Hepatocyte (in vitro differentiated cells): Measurements from ENCODE around the gene ZNF615. TPM values are rescaled to one million over a fixed set of nuclear protein-coding genes. Genes with fewer than 3 reads are reported as not detected.
A peak's percentile ranks its signal among the peaks of the same experiment; 100 is the strongest.
"Not testable (repeated sequence)": the region's sequence is repeated elsewhere in the genome, so short reads cannot be mapped to it uniquely, and the experiment has no call there.

Source experiments
- DNase-seq: peaks from one replicate; pipeline ENCODE4 v3.0.0-alpha.2; 2016; ENCODE audit warnings: low spot score
- H2AFZ ChIP-seq: fragments of 200-600 bp; sonication (generic); 2 replicates; pipeline ENCODE4 v1.6.0; 2016; ENCODE audit warnings: antibody characterized with exemption, mild to moderate bottlenecking
- H3K27ac ChIP-seq: fragments of 200-600 bp; sonication (generic); 2 replicates; pipeline ENCODE4 v1.5.1; 2016; ENCODE audit warnings: mild to moderate bottlenecking
- H3K27me3 ChIP-seq: fragments of 200-600 bp; sonication (generic); 2 replicates; pipeline ENCODE4 v1.6.1; 2016
- H3K36me3 ChIP-seq: fragments of 200-600 bp; sonication (generic); replicated peaks from 2 replicates; pipeline ENCODE4 v1.5.1; 2016; ENCODE audit warnings: low read depth; ENCODE audit not compliant: insufficient read depth
- H3K4me1 ChIP-seq: fragments of 200-600 bp; sonication (generic); 2 replicates; pipeline ENCODE4 v1.5.1; 2016; ENCODE audit warnings: mild to moderate bottlenecking, moderate library complexity; ENCODE audit not compliant: insufficient read depth
- H3K4me2 ChIP-seq: fragments of 200-600 bp; sonication (generic); 2 replicates; pipeline ENCODE4 v1.6.0; 2016
- H3K4me3 ChIP-seq: fragments of 200-600 bp; sonication (generic); 2 replicates; pipeline ENCODE4 v1.5.1; 2016; ENCODE audit warnings: mild to moderate bottlenecking
- H3K79me2 ChIP-seq: fragments of 200-600 bp; sonication (generic); 2 replicates; pipeline ENCODE4 v1.6.0; 2017; ENCODE audit warnings: mild to moderate bottlenecking
- H3K9me2 ChIP-seq: fragments of 200-600 bp; sonication (generic); replicated peaks from 2 replicates; pipeline ENCODE4 v1.6.0; 2017; ENCODE audit warnings: mild to moderate bottlenecking; ENCODE audit not compliant: insufficient read depth
- H3K9me3 ChIP-seq: fragments of 200-600 bp; sonication (generic); 2 replicates; pipeline ENCODE4 v1.5.1; 2016; ENCODE audit warnings: low read depth, mild to moderate bottlenecking
- H4K20me1 ChIP-seq: fragments of 200-600 bp; sonication (generic); 2 replicates; pipeline ENCODE4 v1.6.0; 2016; ENCODE audit warnings: mild to moderate bottlenecking; ENCODE audit not compliant: insufficient read depth, poor library complexity, severe bottlenecking
- EZH2 ChIP-seq: fragments of 200-600 bp; sonication (generic); IDR thresholded peaks from 2 replicates; pipeline ENCODE4 v1.6.1; 2016; ENCODE audit warnings: antibody characterized with exemption, mild to moderate bottlenecking, borderline replicate concordance
- EZH2phosphoT487 ChIP-seq: fragments of 200-600 bp; sonication (generic); IDR thresholded peaks from one replicate; pipeline ENCODE4 v1.6.1; 2018; ENCODE audit warnings: antibody characterized with exemption, mild to moderate bottlenecking, low read depth, moderate library complexity; ENCODE audit not compliant: unreplicated experiment, severe bottlenecking
- WGBS: methylation state at CpG from one replicate; pipeline ENCODE4 v1.1.6; 2016; ENCODE audit warnings: low lambda C conversion rate; ENCODE audit errors: missing lambda C conversion rate; 5-methylcytosine and 5-hydroxymethylcytosine counted together
- polyA plus RNA-seq: library from polyadenylated mRNA; unstranded; fragments of >200 nt; fragmentation: Nextera tagmentation; extraction: Ambion mirVana; gene quantifications from 2 replicates; pipeline ENCODE4 v1.2.1, GENCODE V29; 2016
- total RNA-seq: library from RNA; depleted of rRNA; stranded (reverse); fragments of >200 nt; gene quantifications from 2 replicates; pipeline ENCODE4 v1.2.3, GENCODE V29; 2014
- TF ChIP-seq, protein P1 (sequence below): fragments of 200-600 bp; sonication (generic); IDR thresholded peaks from 2 replicates; pipeline ENCODE4 v1.5.1; 2016; ENCODE audit warnings: antibody characterized with exemption, mild to moderate bottlenecking; ENCODE audit not compliant: poor library complexity

The ZNF615 gene
- total and polyA plus RNA-seq, 2 experiments from 2014 or later = 4.9 to 11.6 TPM

- Histone ChIP-seq H3K79me2 (no peaks in the 10 kb centered on the region), H3K9me3 (peaks cover 8% of the 10 kb centered on the region), H3K4me3 (no peak overlapping the region), H3K4me2 (no peak overlapping the region), H2AFZ (no peak overlapping the region), H4K20me1 (no peaks in the 10 kb centered on the region), H3K27ac (peak overlapping the region; percentile 85), H3K9me2 (no peaks in the 10 kb centered on the region), H3K27me3 (no peaks in the 10 kb centered on the region), H3K36me3 (no peaks in the 10 kb centered on the region), H3K4me1 (peaks cover 6% of the 10 kb centered on the region)
- DNase-seq = no peak
- WGBS = 85% methylated on average over 4 of the region's 4 CpGs
- TF ChIP-seq, protein P1, sequence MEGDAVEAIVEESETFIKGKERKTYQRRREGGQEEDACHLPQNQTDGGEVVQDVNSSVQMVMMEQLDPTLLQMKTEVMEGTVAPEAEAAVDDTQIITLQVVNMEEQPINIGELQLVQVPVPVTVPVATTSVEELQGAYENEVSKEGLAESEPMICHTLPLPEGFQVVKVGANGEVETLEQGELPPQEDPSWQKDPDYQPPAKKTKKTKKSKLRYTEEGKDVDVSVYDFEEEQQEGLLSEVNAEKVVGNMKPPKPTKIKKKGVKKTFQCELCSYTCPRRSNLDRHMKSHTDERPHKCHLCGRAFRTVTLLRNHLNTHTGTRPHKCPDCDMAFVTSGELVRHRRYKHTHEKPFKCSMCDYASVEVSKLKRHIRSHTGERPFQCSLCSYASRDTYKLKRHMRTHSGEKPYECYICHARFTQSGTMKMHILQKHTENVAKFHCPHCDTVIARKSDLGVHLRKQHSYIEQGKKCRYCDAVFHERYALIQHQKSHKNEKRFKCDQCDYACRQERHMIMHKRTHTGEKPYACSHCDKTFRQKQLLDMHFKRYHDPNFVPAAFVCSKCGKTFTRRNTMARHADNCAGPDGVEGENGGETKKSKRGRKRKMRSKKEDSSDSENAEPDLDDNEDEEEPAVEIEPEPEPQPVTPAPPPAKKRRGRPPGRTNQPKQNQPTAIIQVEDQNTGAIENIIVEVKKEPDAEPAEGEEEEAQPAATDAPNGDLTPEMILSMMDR = no peak
- TF ChIP-seq EZH2phosphoT487 (no peak), EZH2 (no peak)
Observed at GRCh38 chr19:51959791-51960190, 48.2 kb downstream of the ZNF615 start.

- not testable (repeated sequence) for DNase-seq, H3K4me3 ChIP-seq, H3K4me2 ChIP-seq, H3K9me3 ChIP-seq, H3K36me3 ChIP-seq, H4K20me1 ChIP-seq, H3K27me3 ChIP-seq, H3K79me2 ChIP-seq, H2AFZ ChIP-seq, H3K9me2 ChIP-seq, H3K4me1 ChIP-seq, H3K27ac ChIP-seq
- 52% methylated on average over 4 of the region's 4 CpGs for WGBS
Observed at GRCh38 chr19:51957846-51958245, 50.2 kb downstream of the ZNF615 start.

- no peak for DNase-seq
- no peaks in the 10 kb centered on the region for H3K27me3 ChIP-seq
- H3K27ac ChIP-seq = no peak overlapping the region
- peaks cover 32% of the 10 kb centered on the region for H3K9me3 ChIP-seq
- WGBS = 96% methylated on average over 25 of the region's 25 CpGs
- H3K9me2 ChIP-seq = no peaks in the 10 kb centered on the region
- H3K4me3 ChIP-seq = no peak overlapping the region
- H3K36me3 ChIP-seq = peaks cover 18% of the 10 kb centered on the region
- no peak overlapping the region for H3K4me2 ChIP-seq
- H2AFZ ChIP-seq = no peak overlapping the region
- H3K79me2 ChIP-seq = no peaks in the 10 kb centered on the region
- no peak for TF ChIP-seq EZH2phosphoT487
- no peaks in the 10 kb centered on the region for H4K20me1 ChIP-seq
- no peaks in the 10 kb centered on the region for H3K4me1 ChIP-seq
Observed at GRCh38 chr19:51948975-51949374, 59.0 kb downstream of the ZNF615 start.

GRCh38 chr19:51946602-51947001 is 61.4 kb downstream of the ZNF615 start:
- DNase-seq = no peak
- Histone ChIP-seq H3K27ac (no peak overlapping the region), H3K27me3 (no peaks in the 10 kb centered on the region), H3K4me2 (no peak overlapping the region), H3K4me3 (no peak overlapping the region), H4K20me1 (no peaks in the 10 kb centered on the region), H3K9me3 (peaks cover 55% of the 10 kb centered on the region), H3K79me2 (no peaks in the 10 kb centered on the region), H3K36me3 (peaks cover 31% of the 10 kb centered on the region), H3K4me1 (no peaks in the 10 kb centered on the region), H3K9me2 (no peaks in the 10 kb centered on the region), H2AFZ (no peak overlapping the region)
- TF ChIP-seq EZH2 = no peak
- no peak for TF ChIP-seq EZH2phosphoT487
- TF ChIP-seq, protein P1 = no peak
- WGBS = 96% methylated on average over 1 of the region's 1 CpG
